T-helper 1 cell treated with Interleukin-12 subunit alpha and Interleukin-12 subunit beta and Interleukin-4 antibody, amounts not matched to agents 30 μg/mL and 1 μg/mL, for 36 hours (primary cell): ENCODE data around the gene ANK3.

ENCODE experiments used
- H3K27ac Mint-ChIP-seq: one replicate; pipeline ENCODE4 v1.8.0; 2021; ENCODE audit warnings: mild to moderate bottlenecking, mixed read lengths
- H3K27me3 Mint-ChIP-seq: one replicate; pipeline ENCODE4 v1.8.0; 2021; ENCODE audit warnings: low read depth, mixed read lengths
- H3K36me3 Mint-ChIP-seq: one replicate; pipeline ENCODE4 v1.8.0; 2021; ENCODE audit warnings: low read depth, mixed read lengths
- H3K4me1 Mint-ChIP-seq: one replicate; pipeline ENCODE4 v1.8.0; 2021; ENCODE audit warnings: low read depth, mixed read lengths
- H3K4me3 Mint-ChIP-seq: one replicate; pipeline ENCODE4 v1.8.0; 2021; ENCODE audit warnings: mild to moderate bottlenecking, moderate library complexity, mixed read lengths
- H3K9me3 Mint-ChIP-seq: one replicate; pipeline ENCODE4 v1.8.0; 2021; ENCODE audit warnings: mixed read lengths

ANK3 gene

DNA sequence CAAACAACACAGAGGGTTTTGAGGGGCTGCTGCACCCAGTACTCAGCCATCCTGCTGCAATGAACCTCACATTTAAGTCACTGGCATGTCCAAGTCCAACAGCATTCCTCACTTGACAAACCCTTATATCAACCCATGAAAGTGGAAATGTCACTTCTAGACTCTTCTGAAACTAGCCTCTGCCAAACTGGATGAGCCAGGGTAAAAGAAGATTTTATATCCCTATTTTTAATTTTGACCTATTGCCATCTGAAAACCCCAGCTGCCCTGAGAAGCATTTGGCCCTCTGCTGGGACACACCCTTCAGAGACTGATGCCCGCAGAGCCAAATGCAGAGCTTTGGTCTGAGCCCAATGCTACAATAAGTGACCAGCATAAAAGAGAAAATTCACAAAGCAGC lies 201.1 kb downstream of the ANK3 start:
- Mint-ChIP-seq H3K27ac (no peak overlapping the region), H3K27me3 (no peaks in the 10 kb centered on the region), H3K36me3 (peaks cover 36% of the 10 kb centered on the region), H3K9me3 (peaks cover 7% of the 10 kb centered on the region), H3K4me1 (peaks cover 14% of the 10 kb centered on the region), H3K4me3 (no peak overlapping the region)

DNA sequence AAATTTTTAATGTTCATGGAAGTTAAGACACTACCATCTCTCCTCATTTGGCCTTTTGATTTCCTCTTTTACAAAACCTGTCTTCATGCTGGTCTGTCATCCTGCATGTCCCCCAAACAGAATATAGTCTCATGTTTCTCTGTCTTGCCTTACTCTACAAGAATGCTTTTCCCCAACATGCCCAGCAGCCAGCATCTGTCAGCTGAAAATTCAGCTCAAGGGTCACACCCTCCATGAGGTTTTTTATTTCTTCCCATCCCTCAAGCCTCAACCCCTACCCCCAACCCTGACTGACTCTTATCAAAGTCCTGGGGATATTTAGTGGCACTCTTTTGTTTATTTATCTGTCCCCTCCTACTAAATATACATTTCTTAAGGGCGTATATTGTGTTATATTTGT lies 202.0 kb downstream of the ANK3 start:
- H3K4me3 Mint-ChIP-seq = no peak overlapping the region
- peaks cover 31% of the 10 kb centered on the region for H3K36me3 Mint-ChIP-seq
- no peak overlapping the region for H3K27ac Mint-ChIP-seq
- H3K9me3 Mint-ChIP-seq = peaks cover 7% of the 10 kb centered on the region
- H3K4me1 Mint-ChIP-seq = peaks cover 14% of the 10 kb centered on the region
- H3K27me3 Mint-ChIP-seq = no peaks in the 10 kb centered on the region

DNA sequence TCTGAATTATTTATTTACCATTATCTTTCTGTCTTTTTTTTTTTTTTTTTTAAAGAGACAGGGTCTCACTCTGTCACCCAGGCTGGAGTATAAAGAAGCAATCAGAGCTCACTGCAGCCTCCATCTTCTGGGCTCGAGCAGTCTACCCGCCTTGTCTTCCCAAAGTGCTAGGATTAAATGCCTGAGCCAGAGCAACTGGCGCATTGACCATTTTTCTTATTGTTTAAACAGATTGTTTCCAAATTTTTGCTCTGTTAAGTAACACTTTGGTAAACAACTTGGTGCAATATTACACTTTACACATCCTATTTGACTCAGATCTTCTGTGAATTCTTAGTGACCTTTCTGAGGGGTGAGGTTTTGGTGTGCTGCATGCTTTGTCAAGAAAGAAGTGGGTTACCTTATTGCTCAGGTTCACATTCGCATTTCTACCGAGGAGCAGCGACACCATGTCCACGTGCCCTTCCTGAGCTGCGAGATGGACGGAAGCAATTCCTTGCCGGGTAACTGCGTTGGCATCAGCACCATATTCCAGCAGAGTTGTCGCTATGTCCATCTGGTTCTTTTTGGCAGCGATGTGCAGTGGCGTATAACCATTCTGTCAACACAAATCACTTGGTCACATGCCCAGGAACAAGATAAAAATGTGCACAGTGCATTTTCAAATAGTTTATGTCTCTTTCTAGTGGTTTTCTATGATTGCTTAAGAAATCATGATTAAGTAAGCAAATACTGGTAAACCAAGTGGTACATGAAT lies 203.2 kb downstream of the ANK3 start:
- Mint-ChIP-seq H3K4me3 (no peak overlapping the region), H3K27ac (no peak overlapping the region), H3K27me3 (no peaks in the 10 kb centered on the region), H3K9me3 (peaks cover 7% of the 10 kb centered on the region), H3K4me1 (peaks cover 14% of the 10 kb centered on the region), H3K36me3 (peaks cover 32% of the 10 kb centered on the region)

DNA sequence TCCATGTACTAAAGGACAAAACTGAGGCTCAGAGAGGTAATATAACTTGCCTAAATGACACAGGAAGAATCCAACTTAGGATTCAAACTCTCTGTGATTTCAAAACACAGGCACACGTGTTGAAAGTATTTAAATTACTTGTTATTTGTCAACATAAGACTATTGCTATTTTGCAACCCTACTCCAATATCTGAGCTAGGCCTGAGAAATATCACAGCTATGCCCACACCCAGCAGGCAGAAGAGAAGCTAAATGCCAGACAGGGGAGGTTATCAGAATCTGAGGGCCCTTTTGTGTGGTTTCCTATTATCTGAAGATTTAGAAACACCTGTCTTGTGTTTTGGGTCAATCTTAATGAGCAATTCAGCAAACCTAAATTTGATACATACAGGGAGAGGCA lies 204.3 kb downstream of the ANK3 start:
- Mint-ChIP-seq H3K27me3 (no peaks in the 10 kb centered on the region), H3K36me3 (peaks cover 22% of the 10 kb centered on the region), H3K27ac (no peak overlapping the region), H3K9me3 (no peaks in the 10 kb centered on the region), H3K4me3 (no peak overlapping the region), H3K4me1 (peaks cover 10% of the 10 kb centered on the region)

DNA sequence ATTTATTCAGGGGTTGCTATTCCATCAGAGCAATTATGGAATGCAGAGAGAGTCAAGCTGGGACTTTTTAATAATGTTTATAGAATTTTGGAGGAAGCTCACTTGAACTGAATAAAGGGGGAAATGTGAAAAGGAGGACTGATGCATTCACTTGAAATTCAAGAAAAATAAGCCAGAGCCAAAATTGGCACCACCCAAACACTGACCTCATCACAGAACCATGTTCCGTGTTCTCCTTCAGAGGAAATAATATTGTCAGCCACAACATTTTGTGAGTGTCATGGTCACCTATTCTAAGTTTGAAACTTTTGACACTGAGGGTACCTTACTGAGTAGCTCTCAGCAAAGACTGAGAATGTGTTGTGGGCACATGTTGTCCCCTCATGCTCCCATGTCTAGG lies 207.0 kb downstream of the ANK3 start:
- Mint-ChIP-seq H3K4me3 (no peak overlapping the region), H3K27ac (peak overlapping the region; percentile 24), H3K4me1 (peaks cover 5% of the 10 kb centered on the region), H3K27me3 (no peaks in the 10 kb centered on the region), H3K9me3 (no peaks in the 10 kb centered on the region), H3K36me3 (peaks cover 26% of the 10 kb centered on the region)

DNA sequence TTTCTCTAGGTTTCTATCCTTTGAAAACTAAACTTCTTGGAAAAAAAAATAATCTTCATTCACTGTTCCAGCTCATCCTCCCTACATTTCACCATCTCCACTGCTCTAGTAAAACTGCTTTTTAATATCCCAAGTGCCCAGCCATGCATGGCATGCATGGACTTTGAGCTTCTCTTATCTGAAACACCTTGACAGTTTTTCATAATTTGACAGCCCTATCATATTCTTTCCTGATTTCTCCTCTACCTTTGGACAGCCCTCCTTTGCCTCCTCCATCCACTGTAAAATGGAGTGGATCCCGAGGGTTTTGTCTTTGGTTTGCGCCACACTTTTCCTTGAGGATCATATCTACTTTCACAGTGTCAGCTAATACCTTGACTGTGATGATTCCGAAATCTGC lies 212.8 kb downstream of the ANK3 start:
- Mint-ChIP-seq H3K36me3 (peaks cover 32% of the 10 kb centered on the region), H3K9me3 (no peaks in the 10 kb centered on the region), H3K4me1 (no peaks in the 10 kb centered on the region), H3K27ac (no peak overlapping the region), H3K4me3 (no peak overlapping the region), H3K27me3 (no peaks in the 10 kb centered on the region)

DNA sequence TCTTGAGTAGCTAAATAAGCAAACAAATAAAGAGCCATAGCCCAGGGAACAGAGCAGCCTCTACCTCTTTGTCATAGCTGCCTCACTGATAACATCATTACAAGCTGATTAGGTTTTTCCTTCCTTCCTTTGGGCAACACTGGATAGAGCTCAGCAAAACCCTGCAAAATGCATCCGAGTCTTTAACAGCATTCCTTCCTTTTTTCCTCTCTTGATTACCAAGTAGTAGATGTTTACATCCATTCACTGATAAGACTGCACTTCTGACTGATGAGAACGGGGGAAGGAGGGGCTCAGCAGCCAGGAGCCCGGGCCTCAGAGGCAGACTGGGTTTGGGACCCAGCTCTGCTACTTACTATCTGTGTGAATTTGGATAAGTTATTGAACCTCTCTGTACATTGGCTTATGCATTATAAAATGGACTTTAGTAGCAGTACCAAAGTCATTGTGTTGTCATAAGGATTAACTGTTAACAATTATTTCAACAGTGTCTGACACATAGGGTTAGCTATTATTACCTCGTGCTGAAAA lies 214.2 kb downstream of the ANK3 start:
- H3K36me3 Mint-ChIP-seq = peaks cover 39% of the 10 kb centered on the region
- H3K9me3 Mint-ChIP-seq = no peaks in the 10 kb centered on the region

DNA sequence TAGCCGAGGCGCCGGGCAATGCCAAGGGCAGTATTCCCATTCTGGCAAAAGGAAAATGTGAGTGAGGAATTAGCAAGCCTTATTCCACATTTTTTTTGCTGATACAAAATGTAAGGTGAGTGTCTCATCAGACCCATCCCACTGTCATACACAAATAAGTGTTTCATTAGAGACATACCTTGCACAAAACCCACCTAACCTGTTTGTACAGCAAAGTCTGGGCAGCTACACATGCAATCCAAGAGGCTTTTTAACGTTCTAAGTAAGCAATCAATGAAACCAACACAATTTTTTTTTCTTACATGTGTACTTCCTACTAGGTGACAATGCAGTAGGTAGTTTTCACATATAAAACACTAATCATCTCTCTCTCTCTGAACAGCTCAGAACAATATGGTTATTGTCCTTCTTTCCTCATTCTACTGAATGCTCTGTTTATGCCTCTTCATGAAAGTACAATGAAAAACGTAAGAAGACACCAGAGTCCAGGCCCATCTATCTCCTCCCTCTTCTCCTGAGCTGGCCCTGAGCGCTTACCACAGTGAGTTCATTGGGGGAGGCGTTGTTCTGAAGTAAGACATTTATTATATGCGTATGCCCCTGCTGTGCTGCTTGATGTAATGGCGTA lies 217.2 kb downstream of the ANK3 start:
- Mint-ChIP-seq H3K9me3 (no peaks in the 10 kb centered on the region), H3K4me3 (no peak overlapping the region), H3K4me1 (no peaks in the 10 kb centered on the region), H3K36me3 (peaks cover 39% of the 10 kb centered on the region), H3K27ac (no peak overlapping the region), H3K27me3 (no peaks in the 10 kb centered on the region)

More for the DNA sequence above, 214.2 kb downstream of the ANK3 start:
- no peaks in the 10 kb centered on the region for H3K4me1 Mint-ChIP-seq
- H3K27ac Mint-ChIP-seq = no peak overlapping the region
- H3K27me3 Mint-ChIP-seq = no peaks in the 10 kb centered on the region
- no peak overlapping the region for H3K4me3 Mint-ChIP-seq

DNA sequence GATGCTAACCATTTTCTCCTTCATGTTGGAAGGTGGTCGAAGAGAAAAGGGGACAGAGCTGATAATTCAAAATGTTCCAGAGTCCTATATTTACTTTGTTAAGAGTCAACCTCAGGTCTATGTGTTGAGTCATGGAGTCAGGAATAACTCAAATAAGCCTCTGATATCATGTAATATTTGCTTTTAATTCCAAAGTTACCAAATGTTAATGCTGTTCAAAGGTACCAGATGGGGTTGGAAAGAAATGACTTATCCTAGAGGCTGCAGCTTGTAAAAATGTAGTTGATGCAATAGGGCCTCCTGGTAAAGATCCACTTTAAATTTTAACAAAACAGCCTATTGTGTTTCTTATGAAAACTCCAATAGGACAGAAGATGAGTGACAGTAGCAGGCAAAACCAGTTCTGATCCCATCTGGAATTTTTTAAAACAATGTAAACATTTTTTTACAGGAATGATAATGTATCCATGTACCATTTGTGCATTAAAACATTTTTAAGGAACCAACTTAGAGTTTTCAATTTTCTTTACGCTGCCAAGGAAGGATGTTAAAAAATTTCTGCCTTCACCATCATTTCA lies 218.2 kb downstream of the ANK3 start:
- H3K4me1 Mint-ChIP-seq = no peaks in the 10 kb centered on the region
- no peak overlapping the region for H3K27ac Mint-ChIP-seq
- no peak overlapping the region for H3K4me3 Mint-ChIP-seq
- no peaks in the 10 kb centered on the region for H3K9me3 Mint-ChIP-seq
- peaks cover 34% of the 10 kb centered on the region for H3K36me3 Mint-ChIP-seq
- no peaks in the 10 kb centered on the region for H3K27me3 Mint-ChIP-seq

DNA sequence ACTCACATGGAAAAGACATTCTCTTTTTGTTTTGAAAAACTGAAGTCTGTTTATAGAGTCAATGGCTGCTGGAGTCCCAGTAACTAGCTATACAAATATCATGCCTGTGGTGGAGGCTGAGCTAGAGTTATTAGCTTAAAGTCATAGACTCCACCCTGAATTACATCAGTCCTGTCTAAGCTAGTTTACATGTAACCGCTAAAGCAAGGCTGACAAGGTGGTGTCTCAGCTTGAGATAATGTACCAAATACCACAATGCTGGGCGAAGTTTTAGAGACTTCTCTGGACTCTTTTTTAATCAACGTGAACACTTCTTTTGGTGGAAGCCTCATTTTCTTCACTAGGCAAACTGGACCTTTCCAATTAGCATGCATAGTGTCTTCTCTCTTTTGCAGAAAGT lies 219.4 kb downstream of the ANK3 start:
- Mint-ChIP-seq H3K9me3 (no peaks in the 10 kb centered on the region), H3K4me1 (no peaks in the 10 kb centered on the region), H3K27ac (no peak overlapping the region)

DNA sequence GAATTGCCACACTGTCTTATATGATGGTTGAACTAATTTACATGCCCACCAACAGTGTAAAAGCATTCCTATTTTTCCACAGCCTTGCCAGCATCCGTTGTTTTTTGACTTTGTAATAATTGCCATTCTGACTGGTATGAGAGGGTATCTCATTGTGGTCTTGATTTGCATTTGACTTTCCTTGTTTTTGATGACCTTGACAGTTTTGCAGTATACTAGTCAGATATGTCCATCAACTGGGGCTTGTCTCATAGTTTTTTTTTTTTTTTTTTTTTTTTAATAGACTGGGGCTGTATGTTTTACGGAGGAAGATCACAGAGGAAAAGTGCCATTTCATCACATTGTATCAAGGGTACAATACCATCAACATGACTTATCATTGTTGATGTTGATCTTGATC lies 220.6 kb downstream of the ANK3 start:
- H3K4me1 Mint-ChIP-seq = no peaks in the 10 kb centered on the region
- H3K9me3 Mint-ChIP-seq = no peaks in the 10 kb centered on the region
- no peaks in the 10 kb centered on the region for H3K27me3 Mint-ChIP-seq
- H3K4me3 Mint-ChIP-seq = no peak overlapping the region
- peaks cover 38% of the 10 kb centered on the region for H3K36me3 Mint-ChIP-seq
- H3K27ac Mint-ChIP-seq = no peak overlapping the region

More for the DNA sequence above, 219.4 kb downstream of the ANK3 start:
- Mint-ChIP-seq H3K36me3 (peaks cover 38% of the 10 kb centered on the region), H3K27me3 (no peaks in the 10 kb centered on the region), H3K4me3 (no peak overlapping the region)

DNA sequence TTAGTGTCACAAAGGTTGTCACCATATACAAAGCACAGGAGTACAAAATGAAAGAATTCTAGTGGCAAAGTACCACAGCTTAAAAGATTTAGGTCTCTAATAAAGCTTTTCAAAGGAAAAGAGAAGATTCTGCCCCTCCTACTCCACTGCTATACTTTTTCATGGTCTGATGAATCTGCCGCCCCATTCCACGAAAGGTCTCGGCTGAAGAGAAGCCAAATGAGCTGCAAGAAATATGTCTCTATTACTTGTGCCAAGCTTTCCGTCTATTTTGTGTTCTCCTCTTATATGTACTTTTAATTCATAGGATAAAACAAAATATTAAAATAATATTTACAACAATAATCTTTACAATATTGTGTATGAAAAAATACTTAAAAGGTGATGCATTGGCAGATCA lies 222.6 kb downstream of the ANK3 start:
- Mint-ChIP-seq H3K27ac (no peak overlapping the region), H3K27me3 (no peaks in the 10 kb centered on the region), H3K4me1 (no peaks in the 10 kb centered on the region), H3K36me3 (peaks cover 41% of the 10 kb centered on the region), H3K4me3 (no peak overlapping the region), H3K9me3 (no peaks in the 10 kb centered on the region)

DNA sequence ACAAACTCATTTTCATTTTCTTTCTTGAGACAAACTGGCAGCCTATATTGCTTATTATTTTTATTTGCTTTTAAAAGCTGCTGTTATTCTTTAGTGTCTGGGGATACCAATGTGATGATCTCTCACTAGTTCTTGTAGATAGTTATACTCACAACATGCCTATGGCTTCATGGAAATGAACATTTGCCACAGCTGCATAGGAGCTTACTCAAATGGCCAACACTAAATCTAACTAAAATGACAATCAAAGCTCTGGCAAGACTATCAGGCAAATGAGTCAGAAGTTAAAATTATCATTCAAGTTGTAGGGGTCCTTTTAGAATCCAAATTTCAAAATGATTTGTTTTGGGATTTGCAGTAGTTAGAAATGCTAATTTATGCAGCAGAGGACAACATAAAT lies 225.9 kb downstream of the ANK3 start:
- Mint-ChIP-seq H3K27ac (no peak overlapping the region), H3K36me3 (peaks cover 37% of the 10 kb centered on the region), H3K4me3 (no peak overlapping the region), H3K27me3 (no peaks in the 10 kb centered on the region), H3K4me1 (no peaks in the 10 kb centered on the region), H3K9me3 (peaks cover 6% of the 10 kb centered on the region)

DNA sequence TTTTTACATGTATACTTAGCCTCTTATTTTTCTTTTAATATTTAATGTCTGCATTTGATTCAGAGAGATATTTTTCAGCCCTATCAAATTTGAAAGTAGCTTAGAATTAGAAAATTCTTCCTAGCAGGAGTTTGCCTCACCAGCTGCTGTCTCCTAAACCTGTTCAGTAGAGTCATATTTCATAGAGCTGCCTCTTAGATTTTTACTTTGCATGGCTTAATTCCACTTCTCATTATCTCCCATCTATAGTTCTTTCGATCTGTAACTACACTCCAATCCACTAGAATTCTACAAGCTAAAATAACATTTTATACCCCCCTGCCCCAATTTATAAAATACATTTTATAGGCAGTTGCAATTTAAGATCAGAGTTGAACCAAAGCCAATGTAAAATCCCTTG lies 227.0 kb downstream of the ANK3 start:
- Mint-ChIP-seq H3K4me3 (no peak overlapping the region), H3K4me1 (no peaks in the 10 kb centered on the region), H3K27ac (no peak overlapping the region), H3K27me3 (no peaks in the 10 kb centered on the region), H3K9me3 (peaks cover 6% of the 10 kb centered on the region), H3K36me3 (peaks cover 37% of the 10 kb centered on the region)
